ENCODE data around the gene TMCC2.
"Not testable (repeated sequence)": the region's sequence is repeated elsewhere in the genome, so short reads cannot be mapped to it uniquely, and the experiment has no call there.

Gene TMCC2

DNA sequence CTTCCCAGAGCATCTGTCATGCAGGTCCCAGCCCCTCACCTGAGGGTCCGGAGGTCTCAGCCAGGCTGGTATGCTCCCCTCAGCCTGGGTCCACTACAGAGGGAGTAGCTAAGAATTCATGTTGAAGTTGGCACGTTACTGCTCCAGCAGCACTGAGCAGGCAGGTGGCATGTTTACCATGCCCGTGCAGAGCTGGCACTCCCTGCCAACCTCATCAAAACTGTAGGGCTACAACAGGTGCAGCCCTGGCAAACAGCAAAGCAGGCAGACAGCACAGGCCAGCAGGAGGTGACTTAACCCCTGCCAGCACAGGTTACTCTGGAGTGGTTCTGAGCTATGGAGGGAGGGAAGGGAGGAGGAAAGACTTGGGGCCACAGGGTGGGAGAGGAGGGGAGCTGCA is 47.4 kb downstream of the TMCC2 start:
- in situ Hi-C loops (cut with HindIII; ENCODE audit: low sequenced_read_pairs), result loop anchor here (5.0 kb wide), 2 partner anchors 62 to 107 kb away; no protein-coding TSS in a partner anchor

DNA sequence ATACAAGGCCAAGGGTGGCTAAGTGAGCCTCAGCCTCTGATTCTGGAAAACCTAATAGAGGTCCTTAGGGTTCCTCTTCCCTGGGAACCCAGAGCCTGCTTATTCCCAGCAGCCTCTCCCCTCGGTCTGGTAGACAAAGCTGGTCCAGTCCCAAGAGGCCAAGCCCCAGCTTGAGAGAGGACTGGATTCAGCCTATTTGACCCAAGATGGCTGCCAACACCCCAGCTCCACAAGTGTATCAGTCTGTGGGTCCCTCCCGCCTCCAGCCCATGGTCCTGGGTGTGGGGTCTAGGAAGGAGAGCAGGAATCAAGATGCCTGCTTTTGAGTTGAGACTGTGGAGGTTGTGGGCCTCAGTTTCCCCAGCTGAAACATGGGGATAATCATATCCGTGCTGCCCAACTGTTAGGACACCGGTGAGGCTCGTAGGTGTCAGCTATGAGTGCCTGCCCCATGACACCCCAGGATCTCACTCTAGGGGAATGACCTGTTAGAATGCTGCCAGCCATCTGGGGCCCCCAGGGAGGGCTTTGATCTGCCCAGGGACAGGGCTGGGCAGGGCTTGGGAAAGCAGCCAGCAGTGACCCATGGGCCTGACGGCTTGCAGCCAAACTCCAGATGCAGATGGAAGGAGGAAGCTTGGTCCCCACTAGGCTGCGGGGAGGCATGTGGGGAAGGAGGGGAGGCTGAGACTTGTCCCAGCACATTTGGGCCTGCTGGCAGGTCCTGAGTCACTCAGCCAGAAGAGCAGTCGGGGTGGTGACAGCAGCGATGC is 48.4 kb downstream of the TMCC2 start:
- in situ Hi-C loops (cut with HindIII; ENCODE audit: low sequenced_read_pairs), result loop anchor here (5.0 kb wide), 2 partner anchors 61 to 106 kb away; no protein-coding TSS in a partner anchor

DNA sequence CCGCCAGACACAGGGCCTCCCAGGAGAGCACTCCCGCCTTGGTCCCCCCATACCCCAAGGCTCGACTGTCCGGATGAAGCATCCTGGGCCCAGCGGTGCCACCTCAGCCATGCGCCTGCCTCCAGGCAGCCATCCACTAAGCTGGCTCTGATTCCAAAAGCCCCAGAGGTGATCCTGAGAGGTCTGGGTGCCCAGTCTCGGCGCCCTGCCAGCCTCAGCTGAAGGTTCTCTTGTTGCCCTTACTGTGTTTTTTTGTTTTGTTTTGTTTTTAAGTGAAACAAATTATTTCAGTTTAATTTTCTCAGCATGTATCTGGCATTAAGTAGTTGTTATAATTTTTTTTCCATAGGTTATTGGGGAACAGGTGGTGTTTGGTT is 48.9 kb downstream of the TMCC2 start:
- in situ Hi-C loops (cut with HindIII; ENCODE audit: low sequenced_read_pairs), result loop anchor here (5.0 kb wide), 2 partner anchors 61 to 106 kb away; no protein-coding TSS in a partner anchor

DNA sequence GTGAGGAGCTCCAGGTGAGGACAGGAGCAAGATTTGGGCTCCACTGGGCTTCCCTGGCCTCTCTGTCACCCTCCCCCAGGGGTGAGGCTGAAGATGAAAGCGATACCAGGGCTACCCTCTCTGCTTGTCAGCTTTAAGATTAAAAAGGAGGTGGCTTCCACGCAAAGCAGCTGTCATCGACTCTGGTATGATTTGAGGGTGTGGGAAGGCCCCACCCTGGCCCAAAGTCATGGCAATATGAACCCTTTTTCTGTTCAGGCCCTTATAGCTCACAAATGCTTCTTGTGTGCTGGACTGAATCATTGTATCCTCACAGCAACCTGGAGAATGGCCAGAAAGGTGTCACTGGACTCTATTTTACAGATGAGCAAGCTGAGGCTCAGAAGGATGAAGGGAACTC is 52.2 kb downstream of the TMCC2 start:
- in situ Hi-C loops (cut with HindIII; ENCODE audit: low sequenced_read_pairs), result loop anchor here (5.0 kb wide), 2 partner anchors 57 to 102 kb away; no protein-coding TSS in a partner anchor

DNA sequence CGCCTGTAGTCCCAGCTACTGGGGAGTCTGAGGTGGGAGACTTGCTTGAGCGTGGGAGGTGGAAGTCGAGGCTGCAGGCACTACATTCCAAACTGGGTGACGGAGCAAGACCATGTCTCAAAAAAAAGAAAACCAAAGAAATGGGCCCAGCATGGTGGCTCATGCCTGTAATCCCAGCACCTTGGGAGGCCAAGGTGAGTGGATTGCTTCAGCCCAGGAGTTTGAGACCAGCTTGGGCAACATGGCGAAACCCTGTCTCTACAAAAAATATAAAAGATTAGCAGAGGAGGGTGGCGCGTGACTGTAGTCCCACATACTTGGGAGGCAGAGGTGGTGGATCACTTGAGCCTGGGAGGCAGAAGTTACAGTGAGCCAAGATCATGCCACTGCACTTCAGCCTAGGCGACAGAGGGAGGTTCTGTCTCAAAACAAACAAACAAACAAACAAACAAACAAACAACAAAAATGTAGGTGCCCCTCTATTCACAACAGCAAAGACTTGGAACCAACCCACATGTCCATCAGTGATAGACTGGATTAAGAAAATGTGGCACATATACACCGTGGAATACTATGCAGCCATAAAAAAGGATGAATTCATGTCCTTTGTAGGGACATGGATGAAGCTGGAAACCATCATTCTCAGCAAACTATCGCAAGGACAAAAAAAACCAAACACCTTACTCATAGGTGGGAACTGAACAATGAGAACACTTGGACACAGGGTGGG is 53.1 kb downstream of the TMCC2 start:
- in situ Hi-C loops (cut with HindIII; ENCODE audit: low sequenced_read_pairs), result not testable (repeated sequence)

DNA sequence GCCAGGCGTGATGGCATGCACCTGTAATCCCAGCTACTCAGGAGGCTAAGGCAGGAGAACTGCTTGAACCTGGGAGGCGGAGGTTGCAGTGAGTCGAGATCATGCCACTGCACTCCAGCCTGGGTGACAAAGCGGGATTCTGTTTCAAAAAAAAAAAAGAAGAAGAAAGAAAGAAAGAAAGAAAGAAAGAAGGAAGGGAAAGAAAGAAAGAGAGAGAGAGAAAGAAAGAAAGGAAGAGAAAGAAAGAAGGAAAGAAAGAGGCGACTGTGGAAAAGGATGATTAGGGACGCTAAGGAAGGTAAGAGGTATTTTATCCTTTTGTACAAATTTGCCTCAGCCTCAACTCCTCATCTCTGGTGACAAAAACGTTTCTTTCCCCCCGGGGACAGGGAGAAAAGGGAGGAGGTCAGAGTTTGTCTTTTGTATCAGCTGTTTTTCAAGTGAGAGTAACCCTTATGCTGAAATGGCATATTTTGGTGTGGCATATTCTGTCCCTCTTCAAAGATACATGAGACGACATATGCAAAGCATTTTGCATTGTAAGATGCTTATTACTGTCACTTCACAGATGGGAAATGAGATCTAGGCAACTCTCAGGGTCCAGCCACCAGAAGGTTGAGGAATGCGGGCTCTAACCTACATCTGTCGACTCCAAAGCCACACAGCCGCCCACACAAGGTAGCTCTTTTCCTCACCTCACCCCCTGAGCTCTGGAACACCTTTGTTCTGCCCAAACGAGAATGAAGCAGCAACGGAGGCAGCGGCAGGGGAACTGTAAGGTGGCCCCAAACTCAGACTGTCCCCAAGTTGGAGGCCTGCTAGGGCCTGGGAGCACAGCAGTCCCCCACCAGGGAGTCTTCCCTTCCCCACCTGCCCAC is 55.8 kb downstream of the TMCC2 start:
- in situ Hi-C loops (cut with HindIII; ENCODE audit: low sequenced_read_pairs), result no loop called here

DNA sequence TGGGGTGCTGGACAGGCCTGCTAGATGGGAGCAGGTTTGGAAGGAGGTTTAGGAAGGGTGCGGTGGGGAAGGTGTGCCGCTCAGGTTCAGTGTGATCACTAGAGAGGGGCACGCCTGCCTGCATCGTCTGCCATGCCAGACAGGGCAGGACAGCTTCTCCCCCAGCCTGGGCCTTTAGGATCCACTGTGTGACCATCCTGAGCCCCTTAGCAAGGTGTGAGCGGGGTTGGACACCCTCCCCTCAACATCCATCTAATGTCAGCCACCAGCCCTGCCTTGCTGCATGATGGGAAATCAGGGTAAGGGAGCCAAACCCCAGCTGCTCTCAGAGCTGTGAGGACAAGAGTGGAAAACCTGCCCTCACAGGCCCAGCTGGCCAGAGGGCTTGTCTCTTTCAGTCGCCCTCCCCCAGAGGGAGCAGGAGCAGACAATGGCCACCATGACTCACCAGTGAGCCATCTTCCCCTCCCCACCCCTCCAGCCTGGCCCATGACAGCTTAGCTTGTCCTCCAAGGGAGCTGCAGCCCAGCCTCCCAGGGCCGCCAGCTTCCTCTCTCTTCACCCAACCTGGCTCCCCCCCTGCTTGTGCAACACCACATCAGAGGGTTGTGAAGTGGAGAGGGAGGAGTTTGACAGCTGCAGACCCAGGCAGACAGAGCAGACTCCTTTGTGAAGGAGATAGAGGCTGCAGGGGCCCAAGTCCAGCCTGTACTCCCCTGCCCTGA is 56.8 kb downstream of the TMCC2 start:
- in situ Hi-C loops (cut with HindIII; ENCODE audit: low sequenced_read_pairs), result no loop called here

DNA sequence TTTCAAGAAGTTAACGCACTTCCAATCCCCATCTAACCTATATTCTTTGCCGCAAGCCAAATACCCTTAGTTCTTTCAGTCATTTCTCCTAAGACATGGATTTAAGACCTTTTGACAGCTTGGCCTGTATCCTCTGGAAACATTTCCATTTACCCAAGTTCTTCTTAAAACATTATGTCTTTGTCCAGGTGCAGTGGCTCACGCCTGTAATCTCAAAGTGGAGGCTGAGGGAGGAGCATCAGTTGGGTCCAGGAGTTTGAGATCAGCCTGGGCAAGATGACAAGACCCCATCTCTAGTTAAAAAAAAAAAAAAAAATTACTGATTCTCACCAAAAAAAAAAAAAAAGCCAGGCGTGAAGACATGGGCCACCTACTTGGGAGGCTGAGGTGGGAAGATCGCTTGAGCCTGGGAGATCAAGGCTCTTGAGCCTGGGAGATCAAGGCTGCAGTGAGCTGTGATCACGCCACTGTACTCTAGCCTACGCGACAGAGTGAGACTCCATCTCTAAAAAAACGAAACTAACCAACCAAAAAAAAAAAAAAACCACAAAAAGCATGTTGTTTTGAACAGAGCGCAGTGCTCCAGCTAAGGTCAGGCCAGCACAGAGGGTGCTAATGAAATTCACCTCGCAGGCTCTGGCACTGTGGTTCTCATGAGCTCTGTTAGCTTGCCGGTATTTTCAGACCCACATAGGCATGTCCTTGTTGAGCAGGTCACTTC is 57.8 kb downstream of the TMCC2 start:
- in situ Hi-C loops (cut with HindIII; ENCODE audit: low sequenced_read_pairs), result no loop called here

DNA sequence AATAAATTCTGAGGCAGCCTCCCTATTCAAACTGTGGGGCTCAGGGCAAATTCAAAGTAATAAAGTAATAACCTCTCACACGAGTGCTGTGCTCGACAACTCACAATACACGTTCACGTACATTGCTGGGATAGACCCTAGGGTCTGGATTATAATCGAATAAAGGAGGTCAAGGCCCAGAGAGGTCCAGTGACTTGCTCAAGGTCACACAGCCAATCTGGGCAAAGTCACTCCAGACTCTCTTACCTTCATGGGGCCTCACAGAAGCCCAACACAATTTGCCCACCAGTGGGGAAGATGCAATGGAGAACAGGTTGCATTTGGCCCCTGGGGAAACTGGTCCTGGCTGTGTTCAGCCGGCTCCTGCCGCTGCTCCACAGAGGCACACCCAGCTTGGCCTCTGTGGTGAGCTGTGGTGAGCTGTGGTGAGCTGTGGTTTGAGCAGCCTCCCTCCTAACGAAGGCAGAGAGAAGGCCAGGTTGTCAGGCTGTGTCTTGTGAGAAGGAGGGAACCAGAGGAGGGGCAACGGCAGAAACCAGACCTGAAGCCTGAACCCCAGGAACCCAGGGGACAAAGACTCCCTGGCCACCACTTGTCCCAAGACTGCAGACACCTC is 58.7 kb downstream of the TMCC2 start:
- in situ Hi-C loops (cut with HindIII; ENCODE audit: low sequenced_read_pairs), result no loop called here

DNA sequence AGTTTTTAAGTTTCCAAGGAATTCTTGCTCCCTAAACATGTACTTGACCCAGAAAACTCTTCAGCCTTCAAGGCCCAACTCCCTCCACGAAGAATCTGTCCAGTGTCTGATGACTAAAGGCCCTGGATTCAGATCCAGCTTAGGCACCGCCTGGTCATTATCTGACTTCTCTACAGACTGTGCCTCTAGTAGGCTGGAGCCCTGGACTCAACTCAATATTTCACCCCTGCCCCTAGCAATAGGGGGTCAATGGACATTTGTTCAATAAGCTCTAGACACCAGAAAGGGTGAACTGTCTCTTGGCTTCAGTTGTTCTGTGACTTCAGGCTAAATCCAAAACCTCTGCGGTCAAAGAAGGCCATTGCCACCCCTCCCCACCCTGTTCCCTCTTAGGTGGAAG is 59.3 kb downstream of the TMCC2 start:
- in situ Hi-C loops (cut with HindIII; ENCODE audit: low sequenced_read_pairs), result no loop called here

DNA sequence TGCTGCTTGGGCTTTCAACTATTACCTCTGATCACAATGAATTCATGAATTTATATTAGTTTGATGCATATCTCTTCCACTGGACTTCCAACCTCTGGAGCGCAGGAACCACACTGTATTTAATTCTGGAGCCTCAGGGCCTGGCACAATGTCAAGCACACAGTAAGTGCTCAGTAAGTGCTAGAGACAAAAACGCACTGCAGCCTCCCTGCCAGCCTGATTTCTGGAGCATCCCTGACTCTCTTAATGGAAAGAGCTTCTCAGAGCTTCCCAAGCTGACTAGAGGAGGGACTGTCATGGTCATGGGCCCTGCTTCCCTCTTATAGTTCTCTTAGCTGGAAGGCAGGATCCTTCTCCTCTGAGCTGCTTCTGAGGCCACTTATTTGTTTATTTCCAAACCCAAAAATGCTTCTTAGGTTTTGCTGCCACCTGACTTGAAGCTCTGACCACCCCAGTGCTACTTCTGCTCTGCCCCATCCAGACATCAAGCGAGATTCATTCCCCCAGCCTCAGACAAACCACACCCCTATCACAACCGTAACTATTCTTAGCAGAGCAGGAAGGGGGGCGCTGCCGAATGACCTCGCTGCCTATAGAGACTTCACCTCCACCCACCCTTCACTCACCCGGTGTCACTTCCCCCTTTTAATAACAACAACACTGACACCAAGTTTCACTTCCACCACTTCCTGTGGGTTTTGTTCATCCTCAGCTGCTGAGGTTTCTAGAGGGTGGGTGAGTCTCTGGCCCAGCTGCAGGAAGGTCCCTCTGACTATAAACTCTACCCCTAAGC is 60.2 kb downstream of the TMCC2 start:
- in situ Hi-C loops (cut with HindIII; ENCODE audit: low sequenced_read_pairs), result no loop called here

DNA sequence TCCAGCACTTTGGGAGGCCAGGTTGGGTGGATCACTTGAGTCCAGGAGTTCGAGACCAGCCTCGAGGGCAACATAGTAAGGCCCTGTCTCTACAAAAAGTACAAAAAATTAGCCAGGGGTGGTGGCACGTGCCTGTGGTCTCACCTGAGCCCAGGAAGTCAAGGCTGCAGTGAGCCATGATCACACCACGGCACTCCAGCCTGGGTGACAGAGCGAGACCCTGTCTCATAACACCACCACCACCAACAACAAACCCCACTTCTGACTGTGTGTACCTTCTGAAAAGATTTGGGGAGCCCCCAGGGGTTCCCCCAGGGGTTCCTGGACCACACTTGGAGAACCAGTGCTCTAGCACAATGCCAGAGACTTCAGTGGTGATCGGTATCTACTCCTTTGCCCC is 63.9 kb downstream of the TMCC2 start:
- in situ Hi-C loops (cut with HindIII; ENCODE audit: low sequenced_read_pairs), result no loop called here

DNA sequence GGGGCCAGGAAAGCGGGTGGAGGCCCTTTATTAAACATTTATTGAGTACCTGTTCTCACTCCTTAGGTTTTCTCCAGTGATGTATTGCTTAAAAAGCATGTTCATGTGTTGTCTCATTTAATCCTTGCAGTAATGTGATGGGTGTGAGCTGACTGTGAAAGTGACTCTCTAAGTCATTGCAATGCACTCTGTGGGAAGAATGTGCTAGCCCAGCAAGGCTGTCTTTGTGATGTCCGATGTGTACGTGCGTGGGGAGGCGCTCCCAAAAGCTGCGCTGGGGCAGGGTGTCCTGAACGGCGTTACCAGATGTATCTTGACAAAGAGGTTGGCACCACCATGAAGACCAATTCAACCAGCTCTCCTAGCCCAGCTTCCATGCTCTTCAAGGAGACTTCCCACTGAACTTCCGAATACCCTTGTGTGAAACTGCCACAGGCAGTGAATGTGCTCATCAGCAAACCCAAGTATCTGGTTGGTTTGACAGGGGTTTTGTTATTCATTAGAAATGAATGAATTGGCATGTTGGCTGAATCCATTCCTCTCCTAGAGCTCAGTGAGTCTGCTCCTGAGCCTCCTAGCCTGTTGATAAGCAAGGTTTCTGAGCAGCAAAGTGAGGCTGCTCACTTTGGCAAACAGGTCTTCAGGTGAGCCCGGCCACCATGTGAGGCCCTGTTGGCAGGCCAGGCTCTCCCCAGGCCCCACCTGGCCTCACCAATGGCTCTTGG is 65.8 kb downstream of the TMCC2 start:
- in situ Hi-C loops (cut with HindIII; ENCODE audit: low sequenced_read_pairs), result no loop called here

DNA sequence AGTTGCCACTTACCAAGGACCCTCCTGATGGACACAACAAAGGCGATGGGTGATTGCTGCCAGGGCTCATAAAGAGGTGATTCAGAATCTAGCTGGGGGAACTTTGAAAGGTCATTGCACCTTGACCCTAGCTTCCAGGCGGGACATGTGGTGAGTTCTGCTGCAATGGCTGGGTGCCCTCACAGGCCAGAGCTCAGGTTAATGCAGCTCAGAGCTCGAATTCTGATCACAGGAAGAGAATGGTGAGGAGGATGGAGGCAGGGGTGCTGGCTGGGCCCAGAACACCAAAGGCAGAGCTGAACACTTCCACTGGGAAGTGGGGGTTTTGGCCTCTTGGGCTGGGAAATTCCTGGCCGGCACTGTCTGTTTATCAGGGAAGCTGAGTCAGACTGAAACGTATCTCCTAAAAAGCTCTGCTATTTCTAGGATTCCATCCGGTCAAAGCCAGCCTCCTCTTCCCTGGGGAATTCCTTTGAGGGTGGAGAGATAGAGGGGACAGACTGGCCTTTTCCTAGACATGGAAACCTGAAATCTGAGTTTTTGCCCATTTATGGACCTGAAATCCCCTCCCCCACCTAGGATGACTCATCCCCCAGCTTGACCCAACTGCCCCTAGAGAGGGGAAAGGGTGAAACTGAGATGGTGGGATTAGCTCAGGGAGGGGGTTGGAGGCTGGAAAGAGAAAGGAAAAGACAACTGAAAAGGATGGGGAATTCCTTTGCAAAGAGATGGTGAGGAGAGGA is 66.6 kb downstream of the TMCC2 start:
- in situ Hi-C loops (cut with HindIII; ENCODE audit: low sequenced_read_pairs), result no loop called here

DNA sequence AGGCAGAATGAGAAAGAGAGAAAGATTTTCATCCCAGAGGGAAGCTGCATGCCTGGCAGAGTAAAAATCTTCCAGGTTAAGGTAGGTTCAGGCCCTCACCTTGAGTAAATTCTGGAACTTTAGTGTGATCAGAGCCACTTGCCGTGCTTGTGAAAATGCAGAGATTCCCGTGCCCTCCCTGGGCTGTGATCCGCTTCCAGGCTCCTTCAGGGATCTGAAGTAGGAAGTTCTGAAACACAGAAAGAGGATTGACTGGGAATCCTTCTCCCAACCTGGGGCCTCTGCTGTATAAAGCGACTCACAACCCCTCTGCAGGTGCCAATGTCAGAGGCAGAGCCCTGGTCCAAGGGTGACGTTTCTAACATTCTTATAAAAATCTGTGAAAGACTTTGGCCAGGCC is 67.2 kb downstream of the TMCC2 start:
- in situ Hi-C loops (cut with HindIII; ENCODE audit: low sequenced_read_pairs), result no loop called here

DNA sequence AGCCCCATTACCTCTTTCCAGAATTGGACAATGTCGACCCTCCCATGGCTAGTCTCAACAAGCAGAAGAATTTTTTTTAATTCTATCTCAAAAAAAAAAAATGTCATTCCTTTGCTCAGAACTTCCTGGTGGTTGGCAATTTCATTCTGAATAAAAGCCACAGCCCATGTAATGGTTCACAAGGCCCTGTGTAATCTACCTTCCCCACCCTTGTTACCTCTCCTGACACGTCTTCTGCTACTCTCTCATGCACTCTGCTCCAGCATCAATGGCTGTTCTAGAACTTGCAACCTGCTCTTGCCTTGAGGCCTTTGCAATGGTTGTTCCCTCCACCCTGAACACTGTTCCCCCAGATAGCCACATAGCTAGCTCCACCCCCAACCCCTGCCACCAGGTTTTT is 68.4 kb downstream of the TMCC2 start:
- in situ Hi-C loops (cut with HindIII; ENCODE audit: low sequenced_read_pairs), result no loop called here

DNA sequence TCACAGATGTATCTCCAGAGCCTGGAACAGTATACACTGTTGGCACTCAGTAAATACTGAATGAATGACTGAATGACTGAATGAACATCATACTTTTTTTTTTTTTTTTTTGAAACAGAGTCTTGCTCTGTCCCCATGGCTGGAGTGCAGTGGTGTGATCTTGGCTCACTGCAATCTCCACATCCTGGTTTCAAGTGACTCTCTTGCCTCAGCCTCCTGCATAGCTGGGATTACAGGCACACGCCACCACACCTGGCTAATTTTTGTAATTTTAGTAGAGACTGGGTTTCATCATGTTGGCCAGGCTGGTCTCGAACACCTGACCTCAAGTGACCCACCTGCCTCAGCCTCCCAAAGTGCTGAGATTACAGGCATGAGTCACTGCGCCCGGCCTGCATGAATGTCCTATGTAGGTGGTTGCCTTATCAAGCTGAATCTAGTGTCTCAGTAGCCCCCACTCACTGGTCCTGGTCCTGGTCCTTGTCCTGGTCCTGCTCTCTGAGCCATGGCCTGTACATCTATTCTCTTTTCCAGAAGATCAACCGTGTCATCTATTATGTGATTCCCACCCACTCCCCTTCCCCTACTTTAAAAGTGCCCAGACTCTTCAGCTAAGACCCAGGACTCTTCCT is 69.9 kb downstream of the TMCC2 start:
- in situ Hi-C loops (cut with HindIII; ENCODE audit: low sequenced_read_pairs), result not testable (repeated sequence)

All from endothelial cell of hepatic sinusoid (primary cell).